Endodermal cell (in vitro differentiated cells): Measurements from ENCODE around the gene SLC2A3. TPM values are rescaled to one million over a fixed set of nuclear protein-coding genes. Genes with fewer than 3 reads are reported as not detected.
"Not testable (repeated sequence)": the region's sequence is repeated elsewhere in the genome, so short reads cannot be mapped to it uniquely, and the experiment has no call there.

ENCODE experiments used
- DNase-seq: peaks from one replicate; pipeline ENCODE4 v3.0.0-alpha.2; 2017
- H3K27ac ChIP-seq: 2 replicates; pipeline ENCODE4 v1.5.1; 2013; ENCODE audit warnings: mild to moderate bottlenecking, low read depth, low read length, moderate library complexity
- H3K27me3 ChIP-seq: 2 replicates; pipeline ENCODE4 v1.6.1; 2013; ENCODE audit warnings: mild to moderate bottlenecking, low read length, moderate library complexity; ENCODE audit not compliant: insufficient read depth, control insufficient read depth, poor library complexity, severe bottlenecking
- H3K36me3 ChIP-seq: 2 replicates; pipeline ENCODE4 v1.7.0; 2013; ENCODE audit warnings: mild to moderate bottlenecking, low read length, moderate library complexity; ENCODE audit not compliant: control insufficient read depth, insufficient read depth
- H3K4me1 ChIP-seq: one replicate; pipeline ENCODE4 v1.7.0; 2013; ENCODE audit warnings: low read length; ENCODE audit not compliant: control insufficient read depth, insufficient read depth
- H3K4me3 ChIP-seq: 2 replicates; pipeline ENCODE4 v1.5.1; 2013; ENCODE audit warnings: mild to moderate bottlenecking, low read length, moderate library complexity
- H3K9ac ChIP-seq: 2 replicates; pipeline ENCODE4 v1.6.1; 2013; ENCODE audit warnings: mild to moderate bottlenecking, low read length, moderate library complexity; ENCODE audit not compliant: poor library complexity, severe bottlenecking; ENCODE audit errors: extremely low read depth
- H3K9me3 ChIP-seq: 2 replicates; pipeline ENCODE4 v1.6.1; 2013; ENCODE audit warnings: mild to moderate bottlenecking, low read length, moderate library complexity; ENCODE audit not compliant: control insufficient read depth
- H3K27ac Mint-ChIP-seq: 2 replicates; pipeline ENCODE4 v1.8.0; 2020; ENCODE audit warnings: mixed read lengths
- H3K27me3 Mint-ChIP-seq: 2 replicates; pipeline ENCODE4 v1.8.0; 2021; ENCODE audit warnings: mild to moderate bottlenecking, mixed read lengths; ENCODE audit not compliant: insufficient read depth
- H3K36me3 Mint-ChIP-seq: 2 replicates; pipeline ENCODE4 v1.8.0; 2020; ENCODE audit warnings: low read depth, mixed read lengths
- H3K4me1 Mint-ChIP-seq: 2 replicates; pipeline ENCODE4 v1.8.0; 2020; ENCODE audit warnings: mixed read lengths
- H3K4me3 Mint-ChIP-seq: 2 replicates; pipeline ENCODE4 v1.8.0; 2020; ENCODE audit warnings: mild to moderate bottlenecking, moderate library complexity, mixed read lengths
- H3K9me3 Mint-ChIP-seq: 2 replicates; pipeline ENCODE4 v1.8.0; 2020; ENCODE audit warnings: mild to moderate bottlenecking, mixed read lengths
- WGBS, 2 experiments: methylation state at CpG; one replicate each; pipeline versions ENCODE4 v1.1.5 to v1.1.7; 2013; ENCODE audit warnings: missing lambda C conversion rate in 2 of 2, mixed read lengths in 1 of 2; ENCODE audit not compliant: insufficient coverage in 1 of 2, insufficient read length in 1 of 2; 5-methylcytosine and 5-hydroxymethylcytosine counted together
- total RNA-seq, 2 donors: library from RNA; stranded (reverse); fragmentation: NEBNext Ultra II Directional in 1 of 2; extraction: Animal tissue kit (Norgen Biotek cat#: 25700) in 1 of 2; gene quantifications; 2 replicates in 1 of 2; 3 replicates in 1 of 2; pipeline ENCODE4 v1.2.1, GENCODE V29; 2021
- TF ChIP-seq, protein P1 (sequence below): fragments of 200-600 bp; sonication (generic); conservative IDR thresholded peaks from 2 replicates; pipeline ENCODE4 v1.5.0; 2021; ENCODE audit warnings: antibody characterized with exemption, mild to moderate bottlenecking

SLC2A3 gene
- total RNA-seq, 2 donors from 2014 or later: 1,330 to 2,480 TPM

DNA sequence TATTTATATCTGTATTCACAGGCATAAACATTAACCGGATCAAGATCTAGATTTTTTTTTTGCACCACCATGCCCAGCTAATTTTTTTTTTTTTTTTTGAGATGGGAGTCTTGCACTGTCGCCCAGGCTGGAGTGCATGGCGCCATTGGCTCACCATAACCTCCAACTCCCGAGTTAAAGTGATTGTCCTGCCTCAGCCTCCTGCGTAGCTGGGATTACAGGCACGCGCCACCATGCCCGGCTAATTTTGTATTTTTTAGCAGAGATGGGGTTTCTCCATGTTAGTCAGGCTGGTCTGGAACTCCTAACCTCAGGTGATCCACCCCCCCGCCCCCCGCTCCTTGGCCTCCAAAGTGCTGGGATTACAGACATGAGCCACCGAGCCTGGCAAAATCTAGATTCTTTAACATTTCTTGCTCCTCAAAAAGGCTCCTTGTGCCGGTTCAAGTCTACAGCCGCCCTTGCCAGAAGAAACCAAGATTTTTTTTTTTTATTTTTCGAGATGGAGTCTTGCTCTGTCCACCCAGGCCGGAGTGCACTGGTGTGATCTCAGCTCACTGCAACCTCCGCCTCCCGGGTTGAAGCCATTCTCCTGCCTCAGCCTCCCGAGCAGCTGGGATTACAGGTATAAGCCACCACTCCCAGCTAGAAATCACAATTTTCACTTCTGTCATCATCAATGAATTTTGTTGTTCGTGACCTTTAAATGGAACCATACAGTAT is 36.9 kb upstream of the SLC2A3 start:
- DNase-seq: no peak
- Mint-ChIP-seq H3K27me3 (no peaks in the 10 kb centered on the region), H3K36me3 (peaks cover 3% of the 10 kb centered on the region), H3K9me3 (no peaks in the 10 kb centered on the region), H3K27ac (peak overlapping the region; percentile 46), H3K4me3 (no peak overlapping the region), H3K4me1 (peaks cover 26% of the 10 kb centered on the region)
- 90 to 93% methylated on average over 15 to 19 of the region's 19 CpGs for WGBS, 2 experiments
- Histone ChIP-seq H3K27me3 (no peaks in the 10 kb centered on the region), H3K4me1 (no peaks in the 10 kb centered on the region), H3K9ac (no peak overlapping the region), H3K27ac (no peak overlapping the region), H3K4me3 (no peak overlapping the region), H3K9me3 (no peaks in the 10 kb centered on the region), H3K36me3 (no peaks in the 10 kb centered on the region)
- TF ChIP-seq, protein P1, sequence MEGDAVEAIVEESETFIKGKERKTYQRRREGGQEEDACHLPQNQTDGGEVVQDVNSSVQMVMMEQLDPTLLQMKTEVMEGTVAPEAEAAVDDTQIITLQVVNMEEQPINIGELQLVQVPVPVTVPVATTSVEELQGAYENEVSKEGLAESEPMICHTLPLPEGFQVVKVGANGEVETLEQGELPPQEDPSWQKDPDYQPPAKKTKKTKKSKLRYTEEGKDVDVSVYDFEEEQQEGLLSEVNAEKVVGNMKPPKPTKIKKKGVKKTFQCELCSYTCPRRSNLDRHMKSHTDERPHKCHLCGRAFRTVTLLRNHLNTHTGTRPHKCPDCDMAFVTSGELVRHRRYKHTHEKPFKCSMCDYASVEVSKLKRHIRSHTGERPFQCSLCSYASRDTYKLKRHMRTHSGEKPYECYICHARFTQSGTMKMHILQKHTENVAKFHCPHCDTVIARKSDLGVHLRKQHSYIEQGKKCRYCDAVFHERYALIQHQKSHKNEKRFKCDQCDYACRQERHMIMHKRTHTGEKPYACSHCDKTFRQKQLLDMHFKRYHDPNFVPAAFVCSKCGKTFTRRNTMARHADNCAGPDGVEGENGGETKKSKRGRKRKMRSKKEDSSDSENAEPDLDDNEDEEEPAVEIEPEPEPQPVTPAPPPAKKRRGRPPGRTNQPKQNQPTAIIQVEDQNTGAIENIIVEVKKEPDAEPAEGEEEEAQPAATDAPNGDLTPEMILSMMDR: no peak

DNA sequence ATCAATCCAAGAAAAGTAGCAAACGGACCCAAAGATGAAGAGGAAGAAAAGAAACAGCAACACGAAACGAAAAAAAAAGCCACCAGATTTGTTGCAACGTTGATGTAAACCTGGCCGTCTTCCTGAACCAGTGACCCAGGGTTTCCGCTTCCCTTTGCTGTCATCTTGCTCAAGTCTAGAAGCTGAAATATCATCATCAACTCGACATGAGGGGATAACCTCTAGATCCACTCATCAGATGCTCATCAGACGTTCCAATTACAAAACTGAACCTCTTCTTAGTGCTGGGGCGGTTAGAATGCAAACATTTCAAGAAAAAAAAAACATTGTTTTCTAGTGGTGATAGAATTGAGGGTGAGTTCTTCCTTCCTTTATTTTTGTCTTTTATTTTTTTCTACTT is 36.3 kb upstream of the SLC2A3 start:
- H3K27me3 Mint-ChIP-seq, H3K4me3 Mint-ChIP-seq, H3K4me1 ChIP-seq, DNase-seq, H3K9me3 ChIP-seq, H3K27me3 ChIP-seq, H3K27ac ChIP-seq, H3K36me3 ChIP-seq, H3K36me3 Mint-ChIP-seq, H3K9ac ChIP-seq, H3K9me3 Mint-ChIP-seq, H3K4me3 ChIP-seq: not testable (repeated sequence)
- Mint-ChIP-seq H3K27ac (peak overlapping the region; percentile 26), H3K4me1 (peaks cover 26% of the 10 kb centered on the region)
- WGBS, 2 experiments: 88% methylated on average over 1 of the region's 9 CpGs; no CpG with 5 or more reads in 1 of the 2 experiments

DNA sequence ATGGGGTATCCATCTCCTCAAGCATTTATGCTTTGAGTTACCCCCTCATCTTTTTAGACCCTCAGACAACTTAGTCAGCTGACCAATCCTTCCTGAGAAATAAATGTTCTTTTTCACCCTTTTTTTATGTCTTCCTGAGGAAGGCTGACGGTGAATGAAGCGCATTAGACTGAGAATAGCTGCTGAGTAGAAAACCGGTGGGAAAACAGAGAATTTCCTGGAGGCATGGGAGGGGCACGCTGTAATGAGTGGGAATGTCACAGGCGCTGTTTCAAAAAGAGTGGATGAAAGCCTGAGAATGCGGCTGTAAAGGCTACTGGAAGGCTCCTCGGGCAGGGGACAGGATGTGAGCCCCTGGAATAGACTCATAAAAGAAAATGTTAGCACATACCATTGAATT is 35.8 kb upstream of the SLC2A3 start:
- not testable (repeated sequence) for H3K9me3 ChIP-seq, H3K9me3 Mint-ChIP-seq, H3K27ac ChIP-seq, H3K27me3 ChIP-seq, H3K36me3 ChIP-seq, H3K27ac Mint-ChIP-seq, DNase-seq, H3K4me3 ChIP-seq, H3K27me3 Mint-ChIP-seq, H3K36me3 Mint-ChIP-seq, H3K4me1 ChIP-seq
- Mint-ChIP-seq H3K4me3 (peak overlapping the region; percentile 61), H3K4me1 (peaks cover 26% of the 10 kb centered on the region)
- peak overlapping the region; percentile 90 for H3K9ac ChIP-seq
- no CpG with 5 or more reads among the region's 7 CpGs for WGBS, 2 experiments

DNA sequence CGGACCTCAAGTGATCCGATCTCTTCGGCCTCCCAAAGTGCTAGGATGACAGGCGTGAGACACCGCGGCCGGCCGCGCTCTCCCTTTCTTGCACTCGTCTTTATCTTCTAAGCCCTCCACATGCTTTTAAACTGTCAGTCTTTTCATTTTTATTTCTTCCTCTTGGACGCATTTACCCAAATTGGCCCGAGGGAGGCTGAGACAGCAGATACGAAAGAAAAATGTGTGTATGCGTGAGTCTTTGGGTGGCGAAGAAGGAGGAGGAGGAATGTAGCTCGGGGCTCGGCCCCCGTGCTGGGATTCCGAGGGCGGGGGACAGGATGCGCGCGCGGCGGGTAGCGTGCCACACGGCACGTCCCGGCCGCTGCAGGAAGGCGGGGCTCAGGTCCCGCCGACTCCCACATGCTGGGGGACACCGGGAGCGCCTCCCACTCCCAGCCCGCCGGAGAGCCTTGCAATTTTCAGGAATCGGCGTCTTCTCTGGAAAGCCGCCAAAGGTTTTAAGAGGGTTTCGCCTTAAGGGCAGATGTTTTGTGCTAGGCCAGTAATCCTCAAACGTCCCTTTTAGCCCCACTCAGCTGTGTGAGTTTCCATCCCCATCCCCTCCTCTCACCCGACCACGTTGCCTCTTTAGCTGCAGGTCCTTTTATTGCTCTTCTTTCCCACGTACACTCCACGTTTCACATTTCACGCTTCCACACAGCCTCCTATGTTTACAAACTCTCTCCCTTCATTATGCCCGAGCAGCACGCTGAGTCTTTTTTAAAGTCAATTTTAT is 34.7 kb upstream of the SLC2A3 start:
- Histone ChIP-seq H3K9ac (peak overlapping the region; percentile 90), H3K9me3 (no peaks in the 10 kb centered on the region), H3K36me3 (no peaks in the 10 kb centered on the region), H3K27ac (peak overlapping the region; percentile 88), H3K4me3 (peak overlapping the region; percentile 81), H3K27me3 (no peaks in the 10 kb centered on the region), H3K4me1 (no peaks in the 10 kb centered on the region)
- H3K4me3 Mint-ChIP-seq: peak overlapping the region; percentile 61
- H3K36me3 Mint-ChIP-seq: peaks cover 11% of the 10 kb centered on the region
- TF ChIP-seq, protein P1: peak; percentile 56
- no peaks in the 10 kb centered on the region for H3K9me3 Mint-ChIP-seq
- DNase-seq: peak; percentile 99
- WGBS, 2 experiments: 3% methylated on average over 17 to 49 of the region's 49 CpGs
- H3K27me3 Mint-ChIP-seq: no peaks in the 10 kb centered on the region
- H3K4me1 Mint-ChIP-seq: peaks cover 22% of the 10 kb centered on the region
- peak overlapping the region; percentile 97 for H3K27ac Mint-ChIP-seq
